Measurements from ENCODE around the gene STEEP1.
A peak's percentile ranks its signal among the peaks of the same experiment; 100 is the strongest.

STEEP1 gene

GRCh38 chrX:119565107-119565663, at the start of gene STEEP1:
Gene STEEP1, minus strand, starts transcription at chrX:119565409. Its CDS starts 54 bp downstream, at chrX:119565355.
- peak; percentile 87 for DNase-seq

- DNase-seq = no peak
Observed at GRCh38 chrX:119614776-119615175, 49.6 kb upstream of the STEEP1 start.

- no peak for DNase-seq
Observed at GRCh38 chrX:119607018-119607389, 41.8 kb upstream of the STEEP1 start.

- peak; percentile 85 for DNase-seq
Observed at GRCh38 chrX:119606280-119607017, 41.2 kb upstream of the STEEP1 start, which contains the start of gene NKRF. Gene NKRF, minus strand, starts transcription at chrX:119606424.

GRCh38 chrX:119605464-119606279, 40.5 kb upstream of the STEEP1 start:
- DNase-seq = peak; percentile 52

- no peak for DNase-seq
Observed at GRCh38 chrX:119604766-119605463, 39.7 kb upstream of the STEEP1 start.

GRCh38 chrX:119602701-119603255, 37.6 kb upstream of the STEEP1 start:
- no peak for DNase-seq

GRCh38 chrX:119589810-119590209, 24.6 kb upstream of the STEEP1 start:
- no peak for DNase-seq

GRCh38 chrX:119583431-119584059, 18.3 kb upstream of the STEEP1 start:
- DNase-seq = no peak

GRCh38 chrX:119579414-119579813, 14.2 kb upstream of the STEEP1 start:
- no peak for DNase-seq

- DNase-seq = peak; percentile 89
Observed at GRCh38 chrX:119574394-119575266, 9.4 kb upstream of the STEEP1 start, which contains the start of gene UBE2A. Gene UBE2A, plus strand, starts transcription at chrX:119574563. Its CDS starts 149 bp downstream, at chrX:119574712.

GRCh38 chrX:119573840-119574393, 8.7 kb upstream of the STEEP1 start:
- peak; percentile 28 for DNase-seq

GRCh38 chrX:119573222-119573621, 8.0 kb upstream of the STEEP1 start:
- no peak for DNase-seq

- no peak for DNase-seq
Observed at GRCh38 chrX:119570351-119570835, 5.2 kb upstream of the STEEP1 start.

- no peak for DNase-seq
Observed at GRCh38 chrX:119552508-119552907, 12.7 kb downstream of the STEEP1 start.

GRCh38 chrX:119549327-119550016, 15.7 kb downstream of the STEEP1 start:
- DNase-seq = no peak

- DNase-seq = no peak
Observed at GRCh38 chrX:119541188-119541587, 24.0 kb downstream of the STEEP1 start.

- DNase-seq = no peak
Observed at GRCh38 chrX:119539872-119540271, 25.3 kb downstream of the STEEP1 start.

GRCh38 chrX:119537487-119537886, 27.7 kb downstream of the STEEP1 start:
- DNase-seq = no peak

Data from stimulated activated naive CD4-positive, alpha-beta T cell treated with Interleukin-2 at 50 U/mL for 16 hours (primary cell).